Smooth muscle cell (in vitro differentiated cells): ENCODE results near the gene VPS11. TPM values are rescaled to one million over a fixed set of nuclear protein-coding genes. Genes with fewer than 3 reads are reported as not detected.
A peak's percentile ranks its signal among the peaks of the same experiment; 100 is the strongest.
"Not testable (repeated sequence)": the region's sequence is repeated elsewhere in the genome, so short reads cannot be mapped to it uniquely, and the experiment has no call there.

ENCODE experiments used
- DNase-seq: peaks from one replicate; lab custom pipeline; 2025; ENCODE audit not compliant: unreplicated experiment; lab: John Stamatoyannopoulos, UW
- H2AFZ ChIP-seq: fragments of 200-600 bp; sonication (generic); 2 replicates; pipeline ENCODE4 v1.6.0; 2016; ENCODE audit warnings: antibody characterized with exemption, low read depth, mild to moderate bottlenecking
- H3F3A ChIP-seq: fragments of 200-600 bp; sonication (generic); 2 replicates; pipeline ENCODE4 v1.6.0; 2017; ENCODE audit warnings: antibody characterized with exemption, low read depth
- H3K27ac ChIP-seq: fragments of 200-600 bp; sonication (generic); 2 replicates; pipeline ENCODE4 v1.5.1; 2016; ENCODE audit warnings: low read depth, mild to moderate bottlenecking
- H3K27me3 ChIP-seq: fragments of 200-600 bp; sonication (generic); 2 replicates; pipeline ENCODE4 v1.6.1; 2016; ENCODE audit warnings: low read depth, mild to moderate bottlenecking
- H3K36me3 ChIP-seq: fragments of 200-600 bp; sonication (generic); 2 replicates; pipeline ENCODE4 v1.5.1; 2016; ENCODE audit warnings: low read depth
- H3K4me1 ChIP-seq: fragments of 200-600 bp; sonication (generic); 2 replicates; pipeline ENCODE4 v1.5.1; 2016; ENCODE audit warnings: low read depth
- H3K4me2 ChIP-seq: fragments of 200-600 bp; sonication (generic); 2 replicates; pipeline ENCODE4 v1.6.0; 2016; ENCODE audit warnings: mild to moderate bottlenecking
- H3K4me3 ChIP-seq: fragments of 200-600 bp; sonication (generic); 2 replicates; pipeline ENCODE4 v1.5.1; 2016; ENCODE audit warnings: mild to moderate bottlenecking
- H3K79me2 ChIP-seq: fragments of 200-600 bp; sonication (generic); 2 replicates; pipeline ENCODE4 v1.6.0; 2016; ENCODE audit warnings: low read depth, mild to moderate bottlenecking
- H3K9ac ChIP-seq: fragments of 200-600 bp; sonication (generic); 2 replicates; pipeline ENCODE4 v1.6.0; 2016; ENCODE audit warnings: low read depth
- H3K9me3 ChIP-seq: fragments of 200-600 bp; sonication (generic); replicated peaks from 2 replicates; pipeline ENCODE4 v1.5.1; 2016; ENCODE audit warnings: low read depth
- H4K20me1 ChIP-seq: fragments of 200-600 bp; sonication (generic); 2 replicates; pipeline ENCODE4 v1.6.0; 2016; ENCODE audit warnings: low read depth
- WGBS: methylation state at CpG from one replicate; pipeline ENCODE4 v1.1.7; 2016; ENCODE audit warnings: low lambda C conversion rate; 5-methylcytosine and 5-hydroxymethylcytosine counted together
- polyA plus RNA-seq: library from polyadenylated mRNA; unstranded; fragments of >200 nt; fragmentation: Nextera tagmentation; extraction: Ambion mirVana; gene quantifications from 2 replicates; pipeline ENCODE4 v1.2.1, GENCODE V29; 2016
- total RNA-seq: library from RNA; depleted of rRNA; stranded (reverse); fragments of >200 nt; gene quantifications from 2 replicates; pipeline ENCODE4 v1.2.3, GENCODE V29; 2014
- TF ChIP-seq, protein P1 (sequence below): fragments of 200-600 bp; sonication (generic); IDR thresholded peaks from 2 replicates; pipeline ENCODE4 v1.5.1; 2017; ENCODE audit warnings: borderline replicate concordance, mild to moderate bottlenecking, antibody characterized with exemption; ENCODE audit not compliant: insufficient read depth, poor library complexity, severe bottlenecking

Gene VPS11
- total and polyA plus RNA-seq, 2 experiments from 2014 or later: 33.1 to 33.8 TPM

DNA sequence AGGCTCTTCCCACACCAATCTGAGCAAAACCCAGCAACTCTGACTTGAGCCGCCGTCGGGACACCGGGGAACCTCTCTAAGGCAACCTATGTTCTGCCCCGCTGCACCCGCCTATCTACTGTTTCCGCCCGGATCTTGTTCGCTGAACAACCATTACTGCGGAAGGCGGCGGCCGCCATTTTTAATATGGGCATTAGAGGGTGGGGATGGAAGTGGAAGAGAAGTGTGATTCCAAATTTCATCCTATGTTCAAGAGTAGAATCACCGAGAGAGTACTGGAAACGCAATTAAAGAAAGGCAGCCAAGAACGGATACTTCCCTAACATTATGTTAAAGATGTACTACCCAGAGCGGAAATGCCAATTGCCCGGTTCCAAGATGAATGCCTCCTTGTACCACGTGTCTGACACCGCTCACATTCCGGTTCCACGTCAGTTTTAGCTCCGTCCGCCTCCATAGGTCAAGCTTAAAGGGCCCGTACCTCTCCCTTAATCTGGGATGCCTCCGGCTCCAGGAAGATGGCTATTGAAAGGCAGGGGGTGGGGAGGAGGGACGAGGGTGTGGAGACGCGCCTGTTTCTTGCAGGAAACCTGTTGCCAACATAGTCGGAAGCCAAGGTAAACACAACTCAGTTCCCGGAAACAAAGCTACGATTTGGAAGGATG is 34.3 kb downstream of the VPS11 start, which contains the start of gene DPAGT1:
TSS of gene DPAGT1 (minus strand) at position 95 of the 665 bp plus-strand sequence. CDS start 198 bp downstream, outside the sequence.
- no peaks in the 10 kb centered on the region for H4K20me1 ChIP-seq
- no peaks in the 10 kb centered on the region for H3K27me3 ChIP-seq
- TF ChIP-seq, protein P1, sequence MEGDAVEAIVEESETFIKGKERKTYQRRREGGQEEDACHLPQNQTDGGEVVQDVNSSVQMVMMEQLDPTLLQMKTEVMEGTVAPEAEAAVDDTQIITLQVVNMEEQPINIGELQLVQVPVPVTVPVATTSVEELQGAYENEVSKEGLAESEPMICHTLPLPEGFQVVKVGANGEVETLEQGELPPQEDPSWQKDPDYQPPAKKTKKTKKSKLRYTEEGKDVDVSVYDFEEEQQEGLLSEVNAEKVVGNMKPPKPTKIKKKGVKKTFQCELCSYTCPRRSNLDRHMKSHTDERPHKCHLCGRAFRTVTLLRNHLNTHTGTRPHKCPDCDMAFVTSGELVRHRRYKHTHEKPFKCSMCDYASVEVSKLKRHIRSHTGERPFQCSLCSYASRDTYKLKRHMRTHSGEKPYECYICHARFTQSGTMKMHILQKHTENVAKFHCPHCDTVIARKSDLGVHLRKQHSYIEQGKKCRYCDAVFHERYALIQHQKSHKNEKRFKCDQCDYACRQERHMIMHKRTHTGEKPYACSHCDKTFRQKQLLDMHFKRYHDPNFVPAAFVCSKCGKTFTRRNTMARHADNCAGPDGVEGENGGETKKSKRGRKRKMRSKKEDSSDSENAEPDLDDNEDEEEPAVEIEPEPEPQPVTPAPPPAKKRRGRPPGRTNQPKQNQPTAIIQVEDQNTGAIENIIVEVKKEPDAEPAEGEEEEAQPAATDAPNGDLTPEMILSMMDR: no peak
- H3K36me3 ChIP-seq: no peaks in the 10 kb centered on the region
- WGBS: under 1% methylated on average over 32 of the region's 32 CpGs
- no peaks in the 10 kb centered on the region for H3K9me3 ChIP-seq
- H3K79me2 ChIP-seq: peaks cover 11% of the 10 kb centered on the region
- peak within 1 kb of the TSS; percentile 97 for H3K9ac ChIP-seq
- peak within 1 kb of the TSS; percentile 97 for H2AFZ ChIP-seq
- peak within 1 kb of the TSS; percentile 81 for H3K4me3 ChIP-seq
- H3K27ac ChIP-seq: peak within 1 kb of the TSS; percentile 99
- H3K4me1 ChIP-seq: peaks cover 17% of the 10 kb centered on the region
- peak; percentile 35 for DNase-seq
- peaks cover 14% of the 10 kb centered on the region for H3F3A ChIP-seq
- H3K4me2 ChIP-seq: peak within 1 kb of the TSS; percentile 98

DNA sequence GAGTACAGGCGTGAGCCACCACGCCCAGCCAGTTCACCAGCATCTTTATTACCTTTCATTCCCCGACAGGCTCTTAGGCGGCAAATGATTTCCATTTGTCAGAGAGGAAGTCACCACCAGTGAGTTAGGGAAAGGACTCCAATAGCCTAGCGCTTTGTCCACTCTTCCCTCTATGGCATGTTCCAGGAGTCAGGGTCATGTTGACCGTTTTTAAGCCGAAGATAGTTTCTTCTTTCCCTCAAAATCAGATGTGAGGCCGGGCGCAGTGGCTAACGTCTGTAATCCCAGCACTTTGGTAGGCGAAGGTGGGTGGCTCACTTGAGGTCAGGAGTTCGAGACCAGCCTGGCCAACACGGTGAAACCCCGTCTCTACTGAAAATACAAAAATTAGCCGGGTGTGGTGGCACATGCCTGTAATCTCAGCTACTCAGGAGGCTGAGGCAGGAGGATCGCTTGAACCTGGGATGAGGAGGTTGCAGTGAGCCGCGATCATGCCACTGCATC is 35.6 kb downstream of the VPS11 start:
- peak overlapping the region; percentile 98 for H3K4me2 ChIP-seq
- WGBS: 93% methylated on average over 18 of the region's 18 CpGs
- not testable (repeated sequence) for H3K36me3 ChIP-seq, H3K9me3 ChIP-seq, H3K9ac ChIP-seq, DNase-seq, H4K20me1 ChIP-seq, H3K27me3 ChIP-seq, H2AFZ ChIP-seq
- H3F3A ChIP-seq: peaks cover 14% of the 10 kb centered on the region
- H3K4me1 ChIP-seq: peaks cover 21% of the 10 kb centered on the region
- H3K27ac ChIP-seq: peak overlapping the region; percentile 99
- H3K79me2 ChIP-seq: peaks cover 11% of the 10 kb centered on the region
- peak overlapping the region; percentile 81 for H3K4me3 ChIP-seq

DNA sequence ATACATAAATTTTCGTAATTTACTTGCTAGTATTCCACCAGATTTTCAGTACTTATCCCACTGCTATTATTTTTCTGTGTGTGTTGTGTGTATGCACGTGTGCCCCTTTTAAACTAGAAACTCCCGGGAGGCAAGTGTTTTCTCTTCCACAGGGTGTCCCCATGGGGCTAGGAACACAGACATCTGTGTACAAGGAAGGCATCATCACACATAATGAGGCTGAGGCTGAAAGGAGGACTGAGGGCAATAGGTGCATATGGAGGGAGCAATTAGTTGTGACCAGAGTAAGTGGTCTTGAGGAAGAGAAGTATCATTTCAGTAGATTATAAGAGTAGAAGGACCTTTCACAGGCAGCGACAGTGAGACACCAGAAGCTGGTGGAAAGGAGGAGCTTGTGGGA is 36.2 kb downstream of the VPS11 start:
- peaks cover 14% of the 10 kb centered on the region for H3F3A ChIP-seq
- H3K79me2 ChIP-seq: peaks cover 11% of the 10 kb centered on the region
- no peak overlapping the region for H3K9ac ChIP-seq
- peak overlapping the region; percentile 30 for H3K27ac ChIP-seq
- H3K4me1 ChIP-seq: peaks cover 25% of the 10 kb centered on the region
- no peak for DNase-seq
- no peak overlapping the region for H2AFZ ChIP-seq
- H3K36me3 ChIP-seq: no peaks in the 10 kb centered on the region
- WGBS: 66% methylated on average over 4 of the region's 4 CpGs
- peaks cover 8% of the 10 kb centered on the region for H4K20me1 ChIP-seq
- H3K4me3 ChIP-seq: no peak overlapping the region
- H3K9me3 ChIP-seq: no peaks in the 10 kb centered on the region
- TF ChIP-seq, protein P1: no peak
- H3K4me2 ChIP-seq: no peak overlapping the region
- no peaks in the 10 kb centered on the region for H3K27me3 ChIP-seq

DNA sequence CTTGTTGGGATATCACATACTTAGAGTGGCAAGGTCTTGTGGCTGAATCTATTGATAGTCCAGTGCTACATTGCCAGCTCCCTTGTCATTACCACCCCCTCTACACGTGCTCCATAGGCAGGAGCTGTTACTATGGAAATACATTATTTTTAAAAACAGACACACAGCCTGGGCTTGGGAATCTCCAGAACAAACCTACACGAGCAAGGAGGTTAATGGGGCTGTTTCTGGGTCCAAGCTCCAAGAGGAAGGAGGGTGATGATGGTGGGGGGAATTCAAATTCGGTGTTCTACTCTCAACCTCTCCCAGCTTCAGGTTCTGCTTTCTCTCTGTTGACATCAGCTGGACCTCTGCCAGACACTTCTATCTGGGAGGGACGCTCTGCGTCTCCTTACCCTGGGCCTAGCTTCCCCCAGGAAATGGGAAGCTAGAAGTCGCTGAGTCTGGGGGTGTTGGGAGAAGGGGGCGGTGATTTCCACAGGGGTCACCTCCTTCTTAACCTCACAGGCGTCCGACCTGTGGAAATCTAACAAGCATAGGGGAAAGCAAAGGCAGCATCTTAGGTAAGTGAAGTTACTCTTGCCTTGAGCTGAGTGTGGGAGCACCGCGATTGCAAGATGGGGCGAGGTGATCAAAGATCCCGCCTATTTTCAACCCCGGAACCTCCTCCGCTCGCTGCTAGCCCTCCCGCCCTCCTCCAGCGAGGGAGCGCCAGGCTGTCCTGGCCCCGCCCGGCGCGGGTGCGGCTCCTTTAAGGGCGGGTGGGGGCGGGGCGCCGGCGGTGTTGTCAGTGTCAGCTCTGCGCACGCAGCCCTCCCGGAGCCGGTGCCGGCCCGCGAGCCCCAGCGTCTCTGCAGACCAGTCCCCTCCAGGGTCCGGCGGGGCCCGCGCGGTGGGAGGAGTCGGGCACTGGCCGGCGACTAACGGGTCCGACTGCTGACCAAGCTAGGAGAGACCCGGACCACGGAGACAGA is 39.2 kb downstream of the VPS11 start, which contains the start of gene C2CD2L:
TSS of gene C2CD2L (plus strand) at position 781 of the 974 bp plus-strand sequence. CDS start 398 bp downstream, outside the sequence.
- Histone ChIP-seq H4K20me1 (peaks cover 8% of the 10 kb centered on the region), H3K27ac (peak within 1 kb of the TSS; percentile 63), H3K4me3 (peak within 1 kb of the TSS; percentile 85), H3K79me2 (no peaks in the 10 kb centered on the region), H2AFZ (peak within 1 kb of the TSS; percentile 88), H3K9ac (peak within 1 kb of the TSS; percentile 87), H3K4me1 (peaks cover 14% of the 10 kb centered on the region), H3K4me2 (peak within 1 kb of the TSS; percentile 95), H3K9me3 (no peaks in the 10 kb centered on the region), H3K36me3 (no peaks in the 10 kb centered on the region), H3F3A (peaks cover 9% of the 10 kb centered on the region), H3K27me3 (no peaks in the 10 kb centered on the region)
- WGBS: 4% methylated on average over 42 of the region's 49 CpGs
- TF ChIP-seq, protein P1: no peak
- peak; percentile 72 for DNase-seq
